ENCODE results near the gene ZNF76. TPM values are rescaled to one million over a fixed set of nuclear protein-coding genes. Genes with fewer than 3 reads are reported as not detected.

Gene ZNF76
- total and polyA plus RNA-seq, 2 donors (not counting 3 experiments of a cell fraction or from before 2014, with no cell fraction given) = 27.9 to 34.6 TPM

GRCh38 chr6:35312076-35312800, 52.7 kb downstream of the ZNF76 start:
- TF ChIP-seq CTCF (IDR thresholded peaks at IDR 0.05; ENCODE audit: extremely low read depth in 1 of 2, insufficient read depth in 1 of 2, low read depth in 1 of 2, low read length in 2 of 2) (no peak), JUN (IDR thresholded peaks at IDR 0.05; ENCODE audit: borderline replicate concordance, insufficient read depth, insufficient read length, low read depth) (no peak), POLR2AphosphoS5 (IDR thresholded peaks at IDR 0.05; ENCODE audit: insufficient read depth, low read depth, low read length) (no peak), MAX (IDR thresholded peaks at IDR 0.05; ENCODE audit: insufficient read depth, insufficient read length) (no peak), GATA2 (IDR thresholded peaks at IDR 0.05; ENCODE audit: insufficient read depth, insufficient read length, low read depth, low read length) (no peak), MYC (IDR thresholded peaks at IDR 0.05; ENCODE audit: low read depth, low read length) (no peak), FOS (IDR thresholded peaks at IDR 0.05; ENCODE audit: borderline replicate concordance, insufficient read depth, low read length) (no peak), POLR2A (IDR thresholded peaks at IDR 0.05; ENCODE audit: low read depth, low read length) (no peak), EZH2 (IDR thresholded peaks at IDR 0.05; ENCODE audit: borderline replicate concordance, low read depth, low read length, severe bottlenecking) (no peak)
- intact Hi-C loops (cut with micrococcal nuclease) = no loop called here

More at GRCh38 chr6:35312076-35312800, 52.7 kb downstream of the ZNF76 start:
- H3K79me2 ChIP-seq (ENCODE audit: control insufficient read depth, insufficient read depth, low read length) = no peaks in the 10 kb centered on the region
- H3K4me2 ChIP-seq (ENCODE audit: insufficient read depth, low read length) = no peak overlapping the region
- H3K36me3 ChIP-seq (ENCODE audit: control insufficient read depth in 2 of 2, extremely low read depth in 1 of 2, insufficient read depth in 2 of 2, low read length in 2 of 2) = no peaks in the 10 kb centered on the region
- H3K9me1 ChIP-seq (replicated peaks; ENCODE audit: control insufficient read depth, extremely low read depth, insufficient read depth, low read length) = no peaks in the 10 kb centered on the region
- FAIRE-seq = no peak
- dilution Hi-C loops (cut with MboI; ENCODE audit: extremely low pct_ligation_motif_present, low sequenced_read_pairs) = no loop called here
- POLR2A ChIA-PET = no interaction called here
- CTCF ChIA-PET = no interaction called here
- peaks cover 6% of the 10 kb centered on the region for H3K4me1 ChIP-seq (ENCODE audit: control insufficient read depth, extremely low read depth, insufficient read depth, low read length)
- BruUV-seq (replicated peaks) = no TSS peak
- no peaks in the 10 kb centered on the region for H4K20me1 ChIP-seq (replicated peaks; ENCODE audit: control insufficient read depth, extremely low read depth, insufficient read depth, low read length)
- H3K4me3 ChIP-seq (replicated peaks in 1 of 3; ENCODE audit: insufficient read depth in 1 of 3, low read depth in 1 of 3, low read length in 3 of 3) = no peak overlapping the region
- H3K27ac ChIP-seq (ENCODE audit: insufficient read depth, low read depth, low read length) = no peak overlapping the region
- peaks cover 5 to 6% of the 10 kb centered on the region in 2 experiments for H3K27me3 ChIP-seq (ENCODE audit: control insufficient read depth in 2 of 2, insufficient read depth in 2 of 2, low read length in 2 of 2)
- no peaks in the 10 kb centered on the region for H3K9me3 ChIP-seq (replicated peaks; ENCODE audit: control insufficient read depth, insufficient read depth, low read length)
- H2AFZ ChIP-seq (ENCODE audit: low read depth, low read length) = no peak overlapping the region
- no peak for DNase-seq (ENCODE audit: low read depth, low spot score)
- no peak overlapping the region for H3K9ac ChIP-seq (replicated peaks; ENCODE audit: extremely low read depth, insufficient read depth, low read length)
